Prostate gland (tissue), 2 donors: ENCODE measurements around the gene NRXN3.

Experiments used
- CTCF ChIP-seq, 4 experiments: fragments of 200-600 bp in 2 of 4; fragments of 450-650 bp in 2 of 4; sonication (generic) in 2 of 4; IDR thresholded peaks; 1 replicate in 3 of 4; 2 replicates in 1 of 4; pipeline ENCODE4 v1.5.1; 2016 to 2019; ENCODE audit warnings: antibody characterized with exemption in 4 of 4, mild to moderate bottlenecking in 2 of 4, moderate library complexity in 2 of 4
- POLR2A ChIP-seq: fragments of 450-650 bp; IDR thresholded peaks from one replicate; pipeline ENCODE4 v1.6.1; 2016; ENCODE audit warnings: antibody characterized with exemption, mild to moderate bottlenecking

- TF ChIP-seq CTCF (IDR thresholded peaks at IDR 0.05) (no peak), POLR2A (no peak)
Measured at GRCh38 chr14:78238141-78238540, 68.0 kb downstream of the NRXN3 start.
